PC-3 (cell line): ENCODE results near the gene BLCAP.

Experiments
- EZH2 ChIP-seq: fragments of 300-600 bp; sonication (generic); IDR thresholded peaks from one replicate; pipeline ENCODE4 v1.6.1; 2017; ENCODE audit warnings: antibody characterized with exemption, mild to moderate bottlenecking, low read length; ENCODE audit not compliant: unreplicated experiment
- TF ChIP-seq, protein P1 (sequence below): fragments of 300-600 bp; sonication (generic); conservative IDR thresholded peaks from 2 replicates; pipeline ENCODE4 v1.5.1; 2017; ENCODE audit warnings: antibody characterized with exemption, low read depth, mild to moderate bottlenecking, low read length

DNA sequence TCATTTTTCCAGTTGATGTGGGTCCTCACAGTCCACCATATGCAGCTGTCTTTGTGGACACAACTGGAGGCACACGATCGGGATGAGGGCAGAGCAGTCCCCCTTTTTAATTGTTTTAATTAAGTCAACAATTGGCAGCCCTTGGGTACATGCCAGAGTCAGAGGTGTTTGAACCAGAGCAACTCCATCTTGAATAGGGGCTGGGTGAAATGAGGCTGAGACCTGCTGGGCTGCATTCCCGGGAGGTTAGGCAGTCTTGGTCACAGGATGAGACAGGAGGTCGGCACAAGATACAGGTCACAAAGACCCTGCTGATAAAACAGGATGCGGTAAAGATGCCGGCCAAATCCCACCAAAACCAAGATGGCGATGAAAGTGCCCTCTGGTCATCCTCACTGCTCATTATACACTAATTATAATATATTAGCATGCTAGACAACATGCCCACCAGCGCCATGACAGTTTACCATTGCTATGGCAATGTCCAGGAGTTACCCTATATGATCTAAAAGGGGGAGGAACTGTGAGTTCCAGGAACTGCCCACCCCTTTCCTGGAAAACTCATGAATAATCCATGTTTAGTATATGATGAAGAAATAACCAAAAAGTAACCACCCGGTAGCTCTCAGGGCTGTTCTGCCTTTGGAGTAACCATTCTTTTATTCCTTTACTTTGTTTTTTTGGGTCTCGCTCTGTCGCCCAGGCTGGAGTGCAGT is 31.8 kb upstream of the BLCAP start:
- TF ChIP-seq, protein P1, sequence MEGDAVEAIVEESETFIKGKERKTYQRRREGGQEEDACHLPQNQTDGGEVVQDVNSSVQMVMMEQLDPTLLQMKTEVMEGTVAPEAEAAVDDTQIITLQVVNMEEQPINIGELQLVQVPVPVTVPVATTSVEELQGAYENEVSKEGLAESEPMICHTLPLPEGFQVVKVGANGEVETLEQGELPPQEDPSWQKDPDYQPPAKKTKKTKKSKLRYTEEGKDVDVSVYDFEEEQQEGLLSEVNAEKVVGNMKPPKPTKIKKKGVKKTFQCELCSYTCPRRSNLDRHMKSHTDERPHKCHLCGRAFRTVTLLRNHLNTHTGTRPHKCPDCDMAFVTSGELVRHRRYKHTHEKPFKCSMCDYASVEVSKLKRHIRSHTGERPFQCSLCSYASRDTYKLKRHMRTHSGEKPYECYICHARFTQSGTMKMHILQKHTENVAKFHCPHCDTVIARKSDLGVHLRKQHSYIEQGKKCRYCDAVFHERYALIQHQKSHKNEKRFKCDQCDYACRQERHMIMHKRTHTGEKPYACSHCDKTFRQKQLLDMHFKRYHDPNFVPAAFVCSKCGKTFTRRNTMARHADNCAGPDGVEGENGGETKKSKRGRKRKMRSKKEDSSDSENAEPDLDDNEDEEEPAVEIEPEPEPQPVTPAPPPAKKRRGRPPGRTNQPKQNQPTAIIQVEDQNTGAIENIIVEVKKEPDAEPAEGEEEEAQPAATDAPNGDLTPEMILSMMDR = no peak
- TF ChIP-seq EZH2 = no peak
